Gastroesophageal sphincter (tissue), 4 donors: ENCODE measurements around the gene COL5A1. TPM values are rescaled to one million over a fixed set of nuclear protein-coding genes. Genes with fewer than 3 reads are reported as not detected.

ENCODE experiments used
- ATAC-seq: fragments of 150-250 bp; one replicate; pipeline ENCODE4 v1.9.1; 2016; ENCODE audit warnings: mild to moderate bottlenecking, moderate library complexity
- H3K27ac ChIP-seq, 4 donors: fragments of 200-600 bp; sonication (generic) in 3 of 4; 1 replicate in 3 of 4; 2 replicates in 1 of 4; pipeline ENCODE4 v1.5.1; 2016 to 2019
- H3K27me3 ChIP-seq: fragments of 200-600 bp; sonication (generic); one replicate; pipeline ENCODE4 v1.5.1; 2019
- H3K36me3 ChIP-seq, 2 donors: fragments of 200-600 bp; sonication (generic); one replicate each; pipeline ENCODE4 v1.5.1; 2019; ENCODE audit warnings: control low read depth in 1 of 2
- H3K4me1 ChIP-seq, 3 donors: fragments of 200-600 bp; sonication (generic); 1 replicate in 2 of 3; 2 replicates in 1 of 3; pipeline ENCODE4 v1.5.1; 2016 to 2019; ENCODE audit warnings: control low read depth in 2 of 3
- H3K4me3 ChIP-seq, 2 donors: fragments of 200-600 bp; sonication (generic); one replicate each; pipeline ENCODE4 v1.5.1; 2019; ENCODE audit warnings: mild to moderate bottlenecking in 1 of 2, moderate library complexity in 1 of 2
- H3K9me3 ChIP-seq, 3 donors: fragments of 200-600 bp; sonication (generic); one replicate each; pipeline ENCODE4 v1.5.1; 2017 to 2019; ENCODE audit warnings: control low read depth in 2 of 3
- CTCF ChIP-seq, 4 experiments: fragments of 200-600 bp in 2 of 4; fragments of 450-650 bp in 2 of 4; sonication (generic) in 1 of 4; IDR thresholded peaks; one replicate each; pipeline ENCODE4 v1.5.1; 2017 to 2019; ENCODE audit warnings: antibody characterized with exemption in 4 of 4, mild to moderate bottlenecking in 2 of 4, moderate library complexity in 2 of 4
- EP300 ChIP-seq: sonication (generic); formaldehyde crosslinking; IDR thresholded peaks from one replicate; pipeline ENCODE4 v1.6.1; 2017; ENCODE audit warnings: antibody characterized with exemption, mild to moderate bottlenecking
- POLR2A ChIP-seq, 2 donors: fragments of 450-650 bp; IDR thresholded peaks; one replicate each; pipeline ENCODE4 v1.6.1; 2017; ENCODE audit warnings: antibody characterized with exemption in 2 of 2, mild to moderate bottlenecking in 2 of 2, moderate library complexity in 1 of 2
- POLR2AphosphoS5 ChIP-seq: sonication (generic); formaldehyde crosslinking; IDR thresholded peaks from one replicate; pipeline ENCODE4 v1.6.1; 2017; ENCODE audit warnings: antibody characterized with exemption
- WGBS, 2 donors: methylation state at CpG; one replicate each; pipeline ENCODE4 v1.1.5; 2018; ENCODE audit warnings: low coverage in 1 of 2; 5-methylcytosine and 5-hydroxymethylcytosine counted together
- total RNA-seq, 4 donors: library from RNA; depleted of rRNA; stranded (reverse); fragments of >200 nt; gene quantifications; one replicate each; pipeline ENCODE4 v1.1.0, GENCODE V29; 2016

The COL5A1 gene
- total RNA-seq, 4 donors from 2014 or later, result 48.5 to 86.4 (median 74.9) TPM

- Histone ChIP-seq H3K4me1 (peaks cover 0 to 15% (median 0%) of the 10 kb centered on the region in 3 donors), H3K27ac (no peak overlapping the region), H3K36me3 (no peaks in the 10 kb centered on the region), H3K9me3 (no peaks in the 10 kb centered on the region), H3K4me3 (no peak overlapping the region), H3K27me3 (peaks cover 28% of the 10 kb centered on the region)
- no CpG with 5 or more reads among the region's 13 CpGs for WGBS, 2 donors
- TF ChIP-seq POLR2A (IDR thresholded peaks at IDR 0.05), result no peak
- no peak for TF ChIP-seq EP300
- no peak for TF ChIP-seq CTCF (IDR thresholded peaks at IDR 0.05)
- TF ChIP-seq POLR2AphosphoS5, result no peak
- no peak for ATAC-seq
These were observed 223.2 kb downstream of the COL5A1 start for GRCh38 chr9:134864821-134865190.

- Histone ChIP-seq H3K36me3 (no peaks in the 10 kb centered on the region), H3K4me1 (peaks cover 0 to 15% (median 0%) of the 10 kb centered on the region in 3 donors), H3K27ac (no peak overlapping the region), H3K27me3 (peaks cover 46% of the 10 kb centered on the region), H3K9me3 (no peaks in the 10 kb centered on the region), H3K4me3 (no peak overlapping the region)
- TF ChIP-seq CTCF (IDR thresholded peaks at IDR 0.05), result no peak
- TF ChIP-seq POLR2AphosphoS5, result no peak
- TF ChIP-seq POLR2A (IDR thresholded peaks at IDR 0.05), result no peak
- no peak for TF ChIP-seq EP300
- 96% methylated on average over 11 of the region's 22 CpGs; no CpG with 5 or more reads in 1 of the 2 donors for WGBS, 2 donors
- ATAC-seq, result no peak
These were observed 226.5 kb downstream of the COL5A1 start for GRCh38 chr9:134867917-134868750.

- Histone ChIP-seq H3K27me3 (peaks cover 46% of the 10 kb centered on the region), H3K4me1 (peaks cover 0 to 8% (median 0%) of the 10 kb centered on the region in 3 donors), H3K4me3 (no peak overlapping the region), H3K9me3 (no peaks in the 10 kb centered on the region), H3K36me3 (no peaks in the 10 kb centered on the region), H3K27ac (no peak overlapping the region)
- TF ChIP-seq POLR2A (IDR thresholded peaks at IDR 0.05), result no peak
- no peak for TF ChIP-seq POLR2AphosphoS5
- TF ChIP-seq EP300, result no peak
- TF ChIP-seq CTCF (IDR thresholded peaks at IDR 0.05), result no peak
- 43 to 82% methylated on average over 7 to 13 of the region's 25 CpGs for WGBS, 2 donors
- no peak for ATAC-seq
These were observed 227.3 kb downstream of the COL5A1 start for GRCh38 chr9:134868751-134869553.

- Histone ChIP-seq H3K4me3 (no peak overlapping the region), H3K27me3 (peaks cover 45% of the 10 kb centered on the region), H3K27ac (no peak overlapping the region), H3K36me3 (no peaks in the 10 kb centered on the region), H3K4me1 (peaks cover 0 to under 1% (median 0%) of the 10 kb centered on the region in 3 donors), H3K9me3 (no peaks in the 10 kb centered on the region)
- ATAC-seq, result no peak
- TF ChIP-seq POLR2AphosphoS5, result no peak
- TF ChIP-seq POLR2A (IDR thresholded peaks at IDR 0.05), result no peak
- TF ChIP-seq EP300, result no peak
- no peak for TF ChIP-seq CTCF (IDR thresholded peaks at IDR 0.05)
- 69% methylated on average over 2 of the region's 17 CpGs; no CpG with 5 or more reads in 1 of the 2 donors for WGBS, 2 donors
These were observed 228.1 kb downstream of the COL5A1 start for GRCh38 chr9:134869554-134870300.
